ENCODE measurements around the gene ELL.

- no peak for TF ChIP-seq CTCF (conservative IDR thresholded peaks at IDR 0.05 in 1 of 2, IDR thresholded peaks at IDR 0.05 in 1 of 2; ENCODE audit: extremely low read depth in 1 of 2, insufficient read depth in 1 of 2, low read depth in 1 of 2, low read length in 2 of 2)
- no peak for TF ChIP-seq EZH2 (IDR thresholded peaks at IDR 0.05; ENCODE audit: borderline replicate concordance, low read length)
These were observed 6.8 kb downstream of the ELL start for GRCh38 chr19:18514800-18515682.

Data from mammary epithelial cell (primary cell).